HG03558 (cell line): ENCODE measurements around the gene TIMM44.
"Not testable (repeated sequence)": the region's sequence is repeated elsewhere in the genome, so short reads cannot be mapped to it uniquely, and the experiment has no call there.

Source experiments
- ATAC-seq: cut with Tn5 transposase; IDR thresholded peaks from one replicate; pipeline ENCODE4 v1.9.1; 2021; ENCODE audit warnings: moderate number of reproducible peaks; ENCODE audit not compliant: unreplicated experiment; ENCODE audit errors: extremely low read depth

Gene TIMM44

DNA sequence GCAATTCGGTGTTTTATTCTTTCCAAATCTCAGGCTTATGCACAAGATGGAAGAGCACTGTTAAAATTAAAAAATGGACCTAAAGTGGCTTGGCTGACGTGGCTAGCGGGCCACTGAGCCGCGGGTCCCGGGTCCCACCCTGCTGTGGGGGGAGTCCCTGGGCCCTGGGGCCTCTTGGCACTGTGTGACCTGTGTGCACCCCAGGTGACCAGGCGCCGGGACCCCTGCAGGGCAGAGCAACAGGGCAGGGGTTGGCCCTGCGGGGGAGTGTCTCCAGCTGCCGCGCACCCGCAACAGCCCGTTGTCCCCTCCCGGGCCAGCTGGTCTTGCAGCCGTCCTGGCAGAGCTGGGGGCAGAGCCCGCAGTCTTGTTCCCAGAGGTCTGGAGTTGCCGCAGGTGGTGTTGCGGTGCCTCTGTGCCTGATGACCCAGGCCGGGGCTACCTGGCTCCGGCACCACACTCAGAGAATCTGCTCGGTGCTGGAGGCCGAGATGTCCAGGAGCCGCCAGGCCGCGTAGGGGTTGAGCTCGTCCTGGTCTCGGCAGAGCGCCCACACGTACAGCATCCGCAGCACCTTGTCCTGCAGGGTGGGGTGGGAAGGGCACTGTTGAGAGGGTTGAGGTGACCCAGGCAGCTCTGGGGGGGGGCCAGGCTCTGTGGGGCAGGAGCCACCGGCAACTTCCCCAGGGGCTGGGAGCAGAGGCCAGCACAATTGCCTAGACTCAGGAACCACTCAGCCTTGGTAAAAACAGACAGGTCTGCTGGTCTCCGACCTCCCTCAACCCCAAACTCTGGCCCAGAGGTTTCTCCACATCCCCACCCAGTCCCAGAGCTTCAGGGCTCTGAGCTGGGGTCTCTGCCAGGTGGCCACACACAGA lies 16.5 kb downstream of the TIMM44 start:
- no peak for ATAC-seq

DNA sequence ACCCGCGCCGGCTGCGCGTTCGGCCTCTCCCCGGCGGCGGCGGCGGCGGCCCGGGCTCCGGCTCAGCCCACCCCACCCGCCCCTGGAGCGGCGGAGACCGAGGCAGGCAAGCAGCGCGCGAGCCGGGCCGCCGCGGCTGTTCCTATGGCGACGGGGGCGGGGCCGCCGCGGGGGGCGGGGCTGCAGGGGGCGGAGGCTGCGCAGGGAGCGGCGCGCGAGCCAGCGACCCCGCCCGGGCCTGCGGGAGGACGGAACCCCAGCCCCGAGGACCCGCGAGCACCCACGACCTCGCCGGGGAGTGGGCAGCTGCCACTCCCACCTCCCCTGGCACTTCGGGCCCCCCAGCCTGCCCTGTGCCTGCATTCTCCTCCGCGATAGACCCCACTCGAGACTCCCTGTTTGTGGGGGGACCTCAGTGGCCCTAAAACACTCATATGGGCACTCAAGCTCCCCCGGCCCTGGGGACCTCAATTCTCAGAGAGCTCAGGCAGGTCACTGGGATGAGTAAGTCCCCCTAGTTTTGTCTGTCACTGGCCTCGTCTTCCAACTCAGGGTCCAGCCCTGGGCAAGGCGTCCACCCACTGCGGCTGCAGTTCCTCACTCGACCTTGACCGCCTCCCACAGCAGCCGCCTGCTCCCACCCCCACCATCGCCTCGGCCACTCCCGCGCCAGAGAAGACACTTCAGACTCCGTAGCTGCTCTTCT lies 17.3 kb downstream of the TIMM44 start, which contains the start of gene CTXN1:
TSS of gene CTXN1 (minus strand) at position 115 of the 706 bp plus-strand sequence. CDS start 597 bp downstream, outside the sequence.
- ATAC-seq, result no peak

DNA sequence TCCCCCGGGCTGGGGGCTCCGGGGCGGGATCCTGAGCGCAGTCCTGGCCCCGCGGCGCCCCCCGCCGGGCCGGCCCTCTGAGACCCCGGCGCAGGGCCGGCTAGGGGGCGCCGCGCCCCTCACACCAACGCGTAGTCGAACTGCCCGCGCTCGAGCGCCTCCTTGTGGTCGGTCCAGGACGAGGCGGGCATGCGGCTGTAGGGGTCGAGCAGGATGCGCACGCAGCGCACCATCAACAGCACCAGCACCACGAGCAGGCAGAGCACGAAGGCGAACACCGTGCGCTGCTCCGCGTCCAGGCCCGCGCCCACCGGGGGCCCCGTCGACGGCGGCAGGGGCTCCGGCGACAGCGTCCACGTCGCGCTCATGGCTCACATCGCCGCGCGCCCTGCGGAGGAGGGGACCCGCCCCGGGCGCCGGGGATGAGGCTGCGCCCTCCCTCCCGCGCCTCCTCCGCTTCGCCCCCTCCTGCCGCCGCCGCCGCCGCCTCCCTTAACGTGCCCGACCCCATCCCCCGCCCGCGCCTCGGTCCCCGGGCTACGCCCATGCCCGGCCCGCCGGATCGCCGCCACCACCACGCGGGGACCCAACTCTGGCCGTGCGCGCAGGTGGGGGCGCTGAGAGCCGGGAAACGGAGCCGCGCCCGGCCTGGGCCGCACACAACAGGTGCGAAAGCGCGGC lies 18.2 kb downstream of the TIMM44 start:
- ATAC-seq, result no peak

DNA sequence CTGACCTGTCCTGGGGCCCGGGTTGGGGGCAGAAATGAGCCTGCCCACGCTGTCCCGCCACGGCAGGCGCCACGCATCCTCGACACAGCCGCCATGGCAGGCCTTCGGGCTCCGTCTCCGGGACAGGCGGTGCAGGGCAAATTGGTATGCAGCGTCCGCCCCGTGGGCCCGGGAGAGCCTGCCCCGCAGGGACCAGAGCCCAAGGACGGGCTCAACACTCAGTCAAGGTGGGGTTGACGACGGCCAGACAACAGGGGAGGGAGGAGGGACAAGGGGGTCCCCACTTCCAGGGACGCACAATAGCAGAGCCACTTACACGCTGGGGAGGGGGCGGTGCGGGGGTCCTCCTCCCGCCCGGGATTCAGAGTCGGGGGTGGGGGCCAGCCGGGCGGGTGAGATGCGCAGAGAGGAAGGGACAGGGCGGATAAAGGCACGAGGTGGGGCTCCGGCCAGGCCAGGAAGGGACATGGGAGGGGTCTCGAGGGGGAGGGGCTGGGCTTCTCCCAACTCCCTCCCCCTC lies 18.8 kb downstream of the TIMM44 start:
- no peak for ATAC-seq

DNA sequence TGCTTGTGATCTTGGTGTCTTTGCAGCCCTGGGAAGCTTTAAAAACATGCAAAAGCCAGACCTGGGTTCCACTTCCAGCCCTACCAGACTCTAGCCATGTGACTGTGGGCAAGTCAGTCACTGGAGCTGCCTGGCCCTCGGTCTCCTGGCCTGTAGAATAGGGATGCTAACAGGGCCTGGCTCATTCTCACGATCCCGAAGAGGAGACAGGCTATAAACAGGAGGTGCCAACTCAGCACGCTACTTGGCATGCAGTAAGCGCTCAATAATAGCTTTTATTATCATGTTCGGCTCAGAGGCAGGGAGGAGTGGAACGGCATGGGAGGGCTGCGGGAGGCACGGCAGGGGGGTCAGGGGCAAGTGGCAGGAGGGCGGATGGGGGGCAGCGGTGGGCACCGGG lies 19.2 kb downstream of the TIMM44 start:
- ATAC-seq, result no peak

DNA sequence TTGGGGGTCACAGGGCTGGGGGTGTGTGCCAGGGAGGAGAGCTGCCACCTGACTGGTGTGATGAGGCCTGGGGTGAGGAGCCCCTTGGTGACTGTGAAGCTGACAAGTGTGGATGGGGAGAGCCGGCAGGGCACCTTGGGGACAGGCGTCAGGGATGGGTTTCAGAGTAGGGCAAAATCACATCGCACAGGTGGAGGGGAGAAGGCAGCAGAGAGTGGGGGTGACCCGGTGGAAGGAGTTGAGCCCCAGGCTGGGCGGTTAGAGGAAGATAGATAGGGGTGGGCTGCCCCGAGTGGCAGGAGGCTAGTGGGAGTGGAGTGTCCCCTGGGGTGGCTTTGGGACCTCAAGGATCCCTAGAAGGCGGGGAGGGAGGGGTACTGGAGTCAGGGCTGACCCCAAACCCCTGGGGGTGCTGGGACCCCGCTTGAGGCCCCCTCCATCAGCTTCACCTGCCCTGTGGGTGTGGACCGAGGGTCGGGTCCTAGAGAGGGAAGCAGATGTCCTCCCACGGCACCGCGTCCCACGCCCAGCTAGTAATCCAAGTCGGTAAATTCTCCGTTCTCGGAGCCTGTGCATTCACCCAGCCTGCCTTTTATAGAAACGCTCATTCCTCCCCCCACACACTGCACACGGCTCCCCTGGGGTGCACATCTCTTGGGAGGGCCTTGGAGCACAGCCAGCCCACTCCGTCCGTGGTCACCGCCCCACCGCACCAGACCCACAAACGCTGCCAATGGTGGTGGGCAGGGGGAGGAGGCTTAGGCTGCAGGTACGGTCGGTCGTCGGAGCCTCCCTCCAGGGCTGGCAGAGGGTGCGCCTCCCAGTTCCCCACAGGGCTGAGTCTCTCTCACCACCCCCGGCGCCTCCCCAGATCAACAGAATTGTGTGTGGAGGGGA lies 19.9 kb downstream of the TIMM44 start:
- ATAC-seq, result no peak

DNA sequence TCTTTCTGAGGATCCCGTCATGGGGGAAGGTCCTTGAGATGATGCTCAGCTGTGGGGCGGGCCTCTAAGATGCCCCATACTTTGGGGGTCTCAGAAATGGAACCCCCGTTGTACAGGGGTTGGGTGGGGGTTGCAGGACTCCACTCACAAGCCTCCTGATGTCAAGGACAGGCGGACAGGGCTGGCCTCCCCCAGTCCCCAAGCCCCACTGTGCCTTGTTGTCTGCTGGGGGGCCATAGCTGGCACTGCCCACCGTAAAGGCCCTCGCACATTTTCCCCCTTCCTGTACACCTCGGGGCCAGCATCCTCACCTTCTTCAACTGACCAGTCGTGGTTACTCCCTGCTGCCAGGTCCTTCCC lies 20.6 kb downstream of the TIMM44 start:
- ATAC-seq, result no peak

DNA sequence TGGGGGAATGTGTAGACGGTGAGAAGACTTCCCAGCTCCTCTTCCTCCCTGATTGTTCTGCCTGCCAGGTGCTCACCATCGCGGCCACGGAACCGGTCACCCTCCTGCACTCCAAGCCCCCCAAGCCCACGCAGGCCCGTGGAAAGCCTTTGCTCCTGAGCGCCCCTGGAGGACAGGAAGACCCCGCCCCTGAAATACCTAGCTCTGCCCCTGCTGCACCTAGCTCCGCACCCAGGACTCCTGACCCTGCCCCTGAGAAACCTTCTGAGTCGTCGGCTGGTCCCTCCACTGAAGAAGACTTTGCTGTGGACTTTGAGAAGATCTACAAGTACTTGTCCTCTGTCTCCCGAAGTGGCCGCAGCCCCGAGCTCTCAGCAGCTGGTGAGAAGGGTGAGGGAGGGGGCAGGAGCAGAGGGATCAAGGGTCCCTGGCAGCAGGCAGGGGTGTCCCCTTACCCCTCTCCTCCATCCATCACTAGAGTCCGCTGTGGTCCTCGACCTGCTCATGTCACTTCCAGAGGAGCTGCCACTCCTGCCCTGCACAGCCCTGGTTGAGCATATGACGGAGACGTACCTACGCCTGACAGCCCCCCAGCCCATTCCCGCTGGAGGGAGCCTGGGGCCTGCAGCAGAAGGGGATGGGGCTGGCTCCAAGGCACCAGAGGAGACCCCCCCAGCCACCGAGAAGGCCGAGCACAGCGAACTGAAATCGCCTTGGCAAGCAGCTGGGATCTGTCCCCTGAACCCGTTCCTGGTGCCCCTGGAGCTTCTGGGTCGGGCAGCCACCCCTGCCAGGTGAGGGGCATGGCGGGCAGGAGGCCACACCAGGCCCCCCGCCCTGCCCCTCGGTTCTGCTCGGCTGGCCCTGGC lies 21.3 kb downstream of the TIMM44 start:
- no peak for ATAC-seq

DNA sequence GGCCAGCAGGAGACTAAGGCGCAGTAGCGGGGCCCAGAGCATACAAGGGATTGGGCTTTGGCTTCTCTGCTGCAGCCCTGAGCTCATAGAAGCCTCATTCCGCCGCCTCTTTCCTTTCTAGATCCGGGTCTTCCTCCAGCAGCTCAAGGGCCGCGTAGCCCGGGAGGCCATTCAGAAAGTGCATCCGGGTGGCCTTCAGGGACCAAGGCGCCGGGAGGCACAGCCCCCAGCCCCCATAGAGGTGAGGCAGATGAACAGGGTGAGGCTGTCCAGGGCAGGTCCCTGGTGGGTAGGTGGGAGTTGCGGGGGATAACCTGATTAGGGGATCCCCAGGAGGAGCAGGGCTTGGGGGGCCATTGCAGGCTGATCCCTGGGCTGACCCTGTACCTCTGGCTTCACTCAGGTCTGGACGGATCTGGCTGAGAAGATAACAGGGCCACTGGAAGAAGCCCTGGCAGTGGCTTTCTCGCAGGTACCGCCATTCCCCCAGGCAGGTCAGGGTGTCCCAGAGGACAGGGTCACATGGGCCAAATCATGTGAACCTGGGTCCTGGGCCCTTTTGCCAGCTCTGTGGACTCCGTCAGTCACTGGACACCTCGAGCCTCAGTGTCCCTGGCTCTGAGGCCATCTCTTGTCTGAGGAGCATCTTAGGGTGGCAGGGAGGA lies 22.0 kb downstream of the TIMM44 start:
- no peak for ATAC-seq

DNA sequence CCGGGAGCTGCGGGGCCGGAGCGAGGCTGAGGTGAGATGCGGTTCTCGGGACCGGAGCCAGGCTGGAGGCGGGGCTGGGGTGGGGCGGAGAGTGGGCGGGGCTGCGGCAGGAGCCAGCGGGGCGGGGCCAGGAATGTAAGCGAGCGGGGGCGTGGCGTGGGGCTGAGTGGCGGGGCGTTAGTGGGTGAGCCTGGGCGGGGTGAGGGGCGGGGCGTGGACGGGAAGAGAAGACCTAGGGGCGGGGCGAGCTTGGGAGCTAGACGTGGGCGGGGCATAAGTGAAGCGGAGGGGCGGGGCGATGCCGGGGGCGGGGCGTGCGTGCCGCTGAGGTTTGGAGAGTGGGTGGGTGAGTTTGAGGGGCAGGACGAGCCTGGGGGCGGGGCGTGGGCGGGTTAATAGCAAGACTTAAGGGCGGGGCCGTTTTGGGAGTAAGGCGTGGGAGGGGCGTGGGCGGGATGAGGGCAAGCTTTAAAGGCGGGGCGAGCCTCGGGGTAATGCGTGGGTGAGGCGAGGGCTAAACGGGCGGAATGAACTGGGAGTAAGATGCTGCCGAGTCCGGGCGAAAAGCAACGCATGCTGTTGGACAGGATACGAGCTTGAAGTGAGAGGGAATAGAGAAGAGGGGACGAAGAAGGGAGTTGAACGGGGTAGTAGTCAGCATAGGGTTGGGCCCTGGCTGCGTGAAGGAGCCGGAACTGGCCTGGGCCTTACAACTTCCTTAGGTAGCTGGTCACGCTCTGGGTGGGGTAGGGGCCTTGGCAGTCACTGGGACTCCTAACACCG lies 22.8 kb downstream of the TIMM44 start:
- no peak for ATAC-seq

DNA sequence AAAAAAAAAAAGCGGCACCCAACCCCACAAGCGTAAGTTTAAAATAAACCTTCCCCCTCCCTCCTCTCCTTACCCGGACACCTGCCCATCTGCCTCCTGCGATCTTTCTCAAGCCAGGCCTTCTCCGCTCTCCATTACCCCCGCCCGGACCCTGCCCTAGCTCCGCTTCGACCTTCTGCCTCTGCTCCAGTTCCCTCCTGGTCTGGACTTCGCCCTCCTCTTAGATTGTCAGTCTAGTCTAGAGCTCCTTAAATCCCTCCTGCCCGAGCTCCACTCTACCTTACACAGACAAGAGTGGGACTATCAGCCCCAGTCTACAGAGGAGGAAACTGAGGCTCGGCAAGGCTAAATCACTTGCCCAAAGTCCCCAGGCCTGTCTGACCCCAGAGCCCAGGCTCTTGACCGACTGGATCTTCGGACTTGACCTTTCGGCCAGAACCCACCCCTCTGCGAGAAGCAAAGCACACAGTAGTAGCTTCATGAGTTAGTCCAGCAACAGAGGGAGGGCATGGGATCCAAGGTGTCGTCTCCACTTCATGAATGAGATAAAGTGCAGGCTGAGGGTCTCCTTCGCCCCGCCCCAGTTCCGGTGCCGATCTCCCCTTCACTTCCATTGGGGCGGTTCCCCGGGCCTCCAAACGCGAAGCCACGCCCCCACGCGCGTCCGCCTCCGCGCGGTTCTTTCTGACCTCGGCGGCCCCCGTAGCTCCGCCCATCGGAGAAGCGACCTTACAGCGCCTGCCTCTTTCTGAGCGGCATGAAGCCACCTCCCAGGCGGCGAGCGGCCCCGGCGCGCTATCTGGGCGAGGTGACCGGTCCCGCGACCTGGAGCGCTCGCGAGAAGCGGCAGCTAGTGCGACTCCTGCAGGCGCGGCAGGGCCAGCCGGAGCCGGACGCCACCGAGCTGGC lies 23.6 kb downstream of the TIMM44 start, which contains the start of gene SNAPC2:
TSS of gene SNAPC2 (plus strand) at position 729 of the 909 bp plus-strand sequence. CDS start at position 758, 29 bp downstream.
- no peak for ATAC-seq

DNA sequence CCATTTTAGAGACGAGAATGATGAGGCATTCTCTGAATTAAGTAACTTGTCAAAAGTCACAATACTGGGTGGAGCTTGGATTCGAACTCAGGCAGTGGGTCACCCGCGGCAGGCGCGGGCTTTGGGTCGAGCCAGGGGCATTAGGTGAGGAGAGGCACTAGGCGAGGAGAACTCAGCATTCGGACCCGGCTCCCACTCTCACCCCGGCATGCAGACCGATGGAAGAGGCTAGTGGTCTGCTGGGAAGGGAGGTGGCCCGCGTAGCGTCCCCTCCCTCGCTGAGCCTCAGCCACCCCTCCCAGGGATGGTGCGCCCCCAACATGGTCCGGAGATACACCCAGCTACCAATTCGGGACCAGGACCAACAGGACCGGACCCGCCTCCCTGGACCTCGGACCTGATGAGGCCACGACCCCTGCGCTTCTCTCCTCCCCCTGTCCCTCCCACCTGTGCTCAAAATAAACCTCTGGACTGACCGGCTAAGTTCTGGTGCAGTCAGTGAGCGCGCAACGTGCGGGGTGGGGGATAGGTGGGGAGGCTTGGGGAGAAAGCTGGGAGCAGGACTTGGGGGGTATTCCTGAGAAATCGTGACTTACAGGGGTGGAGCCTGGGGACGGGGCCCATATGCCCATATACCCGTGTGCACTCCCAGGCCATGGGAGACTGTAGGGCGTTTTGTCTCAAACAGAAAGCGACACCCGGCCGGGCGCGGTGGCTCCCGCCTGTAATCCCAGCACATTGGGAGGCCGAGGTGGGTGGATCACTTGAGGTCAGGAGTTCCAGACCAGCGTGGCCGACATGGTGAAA lies 24.6 kb downstream of the TIMM44 start:
- ATAC-seq, result no peak

DNA sequence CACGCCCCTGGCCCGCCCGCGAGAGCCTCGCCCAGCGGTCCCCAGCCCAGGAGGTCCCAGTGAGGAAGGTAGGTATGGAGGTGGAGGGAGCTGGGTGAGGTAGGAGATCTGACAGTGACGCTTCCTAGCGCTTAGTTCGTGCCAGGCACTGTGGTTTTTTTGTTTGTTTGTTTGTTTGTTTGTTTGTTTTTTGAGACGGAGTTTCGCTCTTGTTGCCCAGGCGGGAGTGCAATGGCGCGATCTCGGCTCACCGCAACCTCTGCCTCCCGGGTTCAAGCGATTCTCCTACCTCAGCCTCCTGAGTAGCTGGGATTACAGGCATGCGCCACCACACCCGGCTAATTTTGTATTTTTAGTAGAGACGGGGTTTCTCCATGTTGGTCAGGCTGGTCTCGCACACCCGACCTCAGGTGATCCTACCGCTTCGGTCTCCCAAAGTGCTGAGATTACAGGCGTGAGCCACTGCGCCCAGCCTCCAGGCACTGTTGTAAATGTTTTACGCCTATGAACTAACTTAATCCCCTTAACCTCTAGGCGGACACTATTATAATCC lies 25.3 kb downstream of the TIMM44 start:
- not testable (repeated sequence) for ATAC-seq

DNA sequence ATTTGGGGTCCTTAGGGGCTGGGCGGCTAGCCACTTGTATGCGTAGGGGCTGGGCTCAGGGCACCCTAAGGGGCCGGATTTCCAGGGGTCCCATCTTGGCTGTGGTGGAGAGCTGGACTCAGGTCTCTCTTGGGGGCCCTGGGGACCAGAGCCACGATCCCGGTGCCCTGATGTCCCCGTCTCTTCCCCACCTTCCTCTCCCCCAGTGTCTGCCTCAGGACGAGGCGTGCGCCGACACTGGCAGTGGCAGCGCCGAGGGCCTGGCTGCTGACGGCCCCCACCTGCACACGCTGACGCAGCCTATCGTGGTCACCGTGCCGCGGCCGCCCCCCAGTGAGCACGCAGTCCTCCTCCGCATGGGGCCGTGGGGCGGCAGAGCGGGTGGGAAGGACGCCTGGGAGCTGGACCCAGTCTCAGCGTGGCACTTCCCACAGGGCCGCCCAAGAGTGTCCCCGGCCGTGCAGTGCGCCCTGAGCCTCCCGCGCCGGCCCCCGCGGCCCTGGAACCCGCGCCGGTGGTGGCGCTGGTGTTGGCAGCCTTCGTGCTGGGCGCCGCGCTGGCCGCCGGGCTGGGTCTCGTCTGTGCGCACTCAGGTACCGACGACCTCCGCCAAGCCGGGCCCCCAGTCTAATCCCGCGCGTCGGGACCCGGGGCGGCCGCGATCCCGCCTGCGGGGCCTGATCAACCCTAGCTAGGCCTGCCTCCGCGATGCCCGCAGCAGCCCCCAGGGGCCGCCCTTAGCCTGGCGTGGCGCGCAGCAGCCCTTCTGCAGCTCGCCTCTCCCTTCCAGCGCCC lies 26.0 kb downstream of the TIMM44 start:
- ATAC-seq, result no peak

DNA sequence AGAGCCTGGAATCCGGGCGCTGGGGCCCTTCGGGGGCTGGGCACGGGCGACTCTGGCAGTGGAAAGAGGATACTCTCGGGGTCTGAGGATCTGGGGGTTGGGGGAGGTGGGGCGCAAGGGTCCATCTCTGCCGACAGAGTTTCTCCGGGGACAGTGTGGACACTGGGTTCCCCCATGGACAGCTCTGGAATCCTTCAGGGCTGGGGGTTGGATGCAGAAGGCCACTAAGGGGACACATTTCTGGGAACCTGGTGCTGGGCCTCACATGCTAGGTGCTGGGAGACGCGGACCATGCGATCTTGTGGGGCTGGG lies 26.6 kb downstream of the TIMM44 start:
- no peak for ATAC-seq
